IMR-90 (cell line): Measurements from ENCODE around the gene MAML2. TPM values are rescaled to one million over a fixed set of nuclear protein-coding genes. Genes with fewer than 3 reads are reported as not detected.

ENCODE experiments used
- ATAC-seq: fragments of 200-7000 bp; cut with Tn5 transposase; 2 replicates; pipeline ENCODE4 v1.9.1; 2020; ENCODE audit warnings: low read depth, mild to moderate bottlenecking, moderate library complexity
- BruUV-seq: library from RNA; stranded (reverse); fragments of 400-500 nt; replicated peaks from 2 replicates; lab custom pipeline; 2021; lab: Mats Ljungman, UMichigan
- CTCF ChIA-PET: fragments of 300-600 bp; formaldehyde crosslinking; extraction: SDS; loops from one replicate; lab custom pipeline; 2021; ENCODE audit warnings: antibody characterized with exemption; lab: Yijun Ruan, JAX
- POLR2A ChIA-PET: fragments of 300-600 bp; sonication (Branson Sonifier 250); formaldehyde crosslinking; loops from one replicate; lab custom pipeline; 2022; ENCODE audit warnings: antibody characterized with exemption; ENCODE audit not compliant: unreplicated experiment; lab: Charles Lee
- DNase-seq: peaks from one replicate; pipeline ENCODE4 v3.0.0; 2013
- H2AFZ ChIP-seq: replicated peaks from 2 replicates; pipeline ENCODE3; 2013; ENCODE audit warnings: low read length, mild to moderate bottlenecking; ENCODE audit not compliant: poor library complexity
- H2AK5ac ChIP-seq: 2 replicates; pipeline ENCODE4 v1.6.1; 2013; ENCODE audit warnings: low read depth, low read length, inconsistent platforms
- H2AK9ac ChIP-seq: replicated peaks from 2 replicates; pipeline ENCODE3; 2013; ENCODE audit warnings: mild to moderate bottlenecking, low read depth, low read length, moderate library complexity; ENCODE audit not compliant: poor library complexity
- H2BK120ac ChIP-seq: 2 replicates; pipeline ENCODE4 v1.6.1; 2013; ENCODE audit warnings: low read depth, low read length, inconsistent platforms
- H2BK15ac ChIP-seq: 3 replicates; pipeline ENCODE4 v1.6.1; 2013; ENCODE audit warnings: low read depth, low read length, inconsistent platforms
- H2BK20ac ChIP-seq: 2 replicates; pipeline ENCODE4 v1.6.1; 2013; ENCODE audit warnings: low read depth, mild to moderate bottlenecking, inconsistent platforms, low read length, moderate library complexity
- H2BK5ac ChIP-seq: 2 replicates; pipeline ENCODE4 v1.6.1; 2013; ENCODE audit warnings: mild to moderate bottlenecking, low read depth, low read length, inconsistent platforms; ENCODE audit not compliant: poor library complexity, severe bottlenecking
- H3K14ac ChIP-seq: replicated peaks from 2 replicates; pipeline ENCODE4 v1.6.1; 2013; ENCODE audit warnings: low read depth, low read length, inconsistent platforms
- H3K18ac ChIP-seq: 2 replicates; pipeline ENCODE4 v1.6.1; 2013; ENCODE audit warnings: low read depth, low read length, control low read depth
- H3K23ac ChIP-seq: 2 replicates; pipeline ENCODE4 v1.6.1; 2013; ENCODE audit warnings: low read depth, low read length, inconsistent platforms
- H3K27ac ChIP-seq: 2 replicates; pipeline ENCODE4 v1.5.1; 2013; ENCODE audit warnings: mild to moderate bottlenecking, control low read depth, low read length; ENCODE audit not compliant: insufficient read depth
- H3K27me3 ChIP-seq: 2 replicates; pipeline ENCODE4 v1.6.1; 2013; ENCODE audit warnings: low read length; ENCODE audit not compliant: control insufficient read depth, insufficient read depth
- H3K36me3 ChIP-seq: 2 replicates; pipeline ENCODE4 v1.6.1; 2013; ENCODE audit warnings: low read length, mixed read lengths; ENCODE audit not compliant: control insufficient read depth, insufficient read depth
- H3K4ac ChIP-seq: 2 replicates; pipeline ENCODE4 v1.6.1; 2013; ENCODE audit warnings: low read depth, low read length, inconsistent platforms
- H3K4me1 ChIP-seq: 2 replicates; pipeline ENCODE4 v1.6.1; 2013; ENCODE audit warnings: low read length, mixed read lengths; ENCODE audit not compliant: control insufficient read depth, insufficient read depth
- H3K4me2 ChIP-seq: 2 replicates; pipeline ENCODE4 v1.6.1; 2013; ENCODE audit warnings: low read depth, mild to moderate bottlenecking, control low read depth, low read length, moderate library complexity
- H3K4me3 ChIP-seq: 2 replicates; pipeline ENCODE4 v1.5.1; 2013; ENCODE audit warnings: low read depth, mild to moderate bottlenecking, control low read depth, low read length, moderate library complexity; ENCODE audit not compliant: insufficient read depth
- H3K56ac ChIP-seq: 2 replicates; pipeline ENCODE4 v1.6.1; 2013; ENCODE audit warnings: low read length, inconsistent platforms; ENCODE audit not compliant: insufficient read depth; ENCODE audit errors: extremely low read depth
- H3K79me1 ChIP-seq, 2 experiments: 2 replicates each; pipeline ENCODE4 v1.6.1; 2013; ENCODE audit warnings: low read length in 2 of 2, inconsistent platforms in 1 of 2, low read depth in 1 of 2
- H3K9ac ChIP-seq: 2 replicates; pipeline ENCODE4 v1.6.1; 2013; ENCODE audit warnings: low read depth, low read length, control low read depth
- H3K9me1 ChIP-seq: 2 replicates; pipeline ENCODE4 v1.6.1; 2013; ENCODE audit warnings: low read length, inconsistent platforms; ENCODE audit not compliant: insufficient read depth
- H3K9me3 ChIP-seq: 2 replicates; pipeline ENCODE4 v1.6.1; 2013; ENCODE audit warnings: low read length; ENCODE audit not compliant: control insufficient read depth, insufficient read depth
- H4K20me1 ChIP-seq: 2 replicates; pipeline ENCODE4 v1.6.1; 2013; ENCODE audit warnings: low read length, inconsistent platforms; ENCODE audit not compliant: insufficient read depth
- H4K5ac ChIP-seq: 2 replicates; pipeline ENCODE4 v1.6.1; 2013; ENCODE audit warnings: mild to moderate bottlenecking, low read depth, low read length, control low read depth
- H4K8ac ChIP-seq, 2 experiments: 2 replicates each; pipeline ENCODE4 v1.6.1; 2013; ENCODE audit warnings: low read depth in 2 of 2, low read length in 2 of 2, control low read depth in 1 of 2, inconsistent platforms in 1 of 2
- H4K91ac ChIP-seq: 2 replicates; pipeline ENCODE4 v1.6.1; 2013; ENCODE audit warnings: low read depth, low read length, inconsistent platforms; ENCODE audit not compliant: insufficient read depth
- BHLHE40 ChIP-seq: fragments of 150-350 bp; IDR thresholded peaks from 2 replicates; pipeline ENCODE4 v1.6.1; 2016; ENCODE audit warnings: mild to moderate bottlenecking, low read depth, low read length
- CEBPB ChIP-seq: IDR thresholded peaks from 2 replicates; pipeline ENCODE4 v1.6.1; 2012; ENCODE audit warnings: low read depth, low read length, improper control_type of control experiment
- CTCF ChIP-seq: conservative IDR thresholded peaks from 2 replicates; pipeline ENCODE4 v1.5.1; 2012; ENCODE audit warnings: mild to moderate bottlenecking, low read depth, low read length, improper control_type of control experiment
- FOS ChIP-seq: fragments of 150-350 bp; IDR thresholded peaks from 2 replicates; pipeline ENCODE4 v1.6.1; 2016; ENCODE audit warnings: low read depth, low read length
- MAZ ChIP-seq: IDR thresholded peaks from 2 replicates; pipeline ENCODE4 v1.6.1; 2012; ENCODE audit warnings: low read depth, mild to moderate bottlenecking, low read length, improper control_type of control experiment, moderate library complexity, borderline replicate concordance
- RAD21 ChIP-seq: IDR thresholded peaks from 2 replicates; pipeline ENCODE4 v1.6.1; 2012; ENCODE audit warnings: low read length, improper control_type of control experiment
- RCOR1 ChIP-seq: IDR thresholded peaks from 2 replicates; pipeline ENCODE4 v1.6.1; 2012; ENCODE audit warnings: mild to moderate bottlenecking, low read length, improper control_type of control experiment; ENCODE audit not compliant: insufficient replicate concordance
- SMC3 ChIP-seq: fragments of 150-350 bp; IDR thresholded peaks from 2 replicates; pipeline ENCODE4 v1.6.1; 2016; ENCODE audit warnings: low read depth, mild to moderate bottlenecking, antibody characterized with exemption, low read length, moderate library complexity
- WGBS, 2 experiments: methylation state at CpG; one replicate each; pipeline versions ENCODE4 v1.1.5 to v1.1.7; 2013; ENCODE audit warnings: missing lambda C conversion rate in 2 of 2; ENCODE audit not compliant: insufficient read length in 1 of 2; ENCODE audit errors: extremely low coverage in 2 of 2; 5-methylcytosine and 5-hydroxymethylcytosine counted together
- dilution Hi-C: fragments of 300-500 bp; cut with HindIII; formaldehyde crosslinking; loops from one replicate; pipeline ENCODE4 v1.14.3; 2018; ENCODE audit warnings: low sequenced_read_pairs; ENCODE audit not compliant: unreplicated experiment
- in situ Hi-C: fragments of 300-500 bp; cut with MboI; formaldehyde crosslinking; loops from 3 replicates; pipeline ENCODE4 v1.14.3; 2019; ENCODE audit warnings: low sequenced_read_pairs, inconsistent platforms, mixed read lengths
- intact Hi-C: fragments of 100-400 bp; cut with micrococcal nuclease; formaldehyde crosslinking; loops from 2 replicates; pipeline ENCODE4 v1.10.0; 2022
- polyA plus RNA-seq, 3 experiments: library from polyadenylated mRNA; depleted of rRNA; stranded (reverse); fragments of >200 nt; gene quantifications; 2 replicates each; pipeline ENCODE4 v1.2.3, GENCODE V29; 2012; ENCODE audit warnings: low replicate concordance in 1 of 3
- total RNA-seq: library from RNA; depleted of rRNA; stranded (reverse); fragments of >200 nt; gene quantifications from 2 replicates; pipeline ENCODE4 v1.2.3, GENCODE V29; 2012
- TF ChIP-seq, protein P1 (sequence below): fragments of 150-350 bp; IDR thresholded peaks from 2 replicates; pipeline ENCODE4 v1.6.1; 2016; ENCODE audit warnings: low read depth, mild to moderate bottlenecking, low read length, moderate library complexity, borderline replicate concordance

MAML2 gene
- total and polyA plus RNA-seq, 2 of the 4 experiments (the other 2 are of a cell fraction): 15.0 to 19.5 TPM

DNA sequence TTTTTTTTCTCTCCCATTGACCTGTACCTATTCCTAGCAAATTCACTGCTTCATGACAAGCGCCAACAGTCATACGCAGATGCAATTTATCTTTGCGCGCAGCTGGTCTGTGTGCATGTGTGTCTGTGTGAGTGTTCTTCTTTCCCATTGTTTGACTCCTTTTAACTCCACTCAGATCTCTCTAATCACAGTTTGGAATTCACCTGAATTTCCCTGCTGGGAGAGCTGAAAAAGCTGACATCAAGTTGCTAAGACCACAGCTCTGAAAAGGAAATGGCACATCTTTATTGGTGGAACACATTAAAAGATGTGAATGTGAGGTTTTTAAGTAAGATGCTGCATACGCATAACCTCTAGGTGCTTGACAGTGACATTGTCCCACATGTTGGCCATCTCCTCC, 231.7 kb downstream of the MAML2 start (continued):
- no peak for TF ChIP-seq CTCF
- TF ChIP-seq BHLHE40: no peak
- no peak for TF ChIP-seq MAZ
- TF ChIP-seq FOS: no peak
- TF ChIP-seq RCOR1: no peak
- no peak for TF ChIP-seq CEBPB

DNA sequence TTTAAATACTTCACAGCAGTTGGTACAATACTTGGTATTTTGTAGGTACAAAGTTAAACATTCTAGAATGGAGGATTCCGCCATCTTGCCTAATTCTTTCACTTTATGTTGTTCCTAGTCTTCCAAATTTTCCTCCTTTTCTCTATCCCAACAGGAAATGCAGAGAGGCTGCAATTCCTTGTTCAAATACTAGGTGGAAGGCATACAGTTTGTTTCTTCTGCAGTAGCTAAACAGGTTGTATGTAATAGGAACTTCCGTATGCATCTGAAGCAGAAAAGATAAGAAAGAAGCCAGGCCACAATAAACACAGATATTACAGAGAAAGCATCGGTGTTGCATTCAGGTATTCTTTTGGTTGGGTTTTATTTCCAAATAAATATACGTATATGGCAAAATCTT, 232.7 kb downstream of the MAML2 start:
- BruUV-seq: no TSS peak
- POLR2A ChIA-PET: no interaction called here
- no CpG with 5 or more reads among the region's 4 CpGs for WGBS, 2 experiments

More for the DNA sequence above, 232.7 kb downstream of the MAML2 start:
- Histone ChIP-seq H2BK5ac (no peak overlapping the region), H3K56ac (no peak overlapping the region), H2BK15ac (no peak overlapping the region), H3K4ac (no peak overlapping the region), H3K9ac (no peak overlapping the region), H3K4me2 (no peak overlapping the region), H3K36me3 (no peaks in the 10 kb centered on the region), H2AK9ac (no peak overlapping the region), H2AFZ (no peak overlapping the region), H3K9me3 (no peaks in the 10 kb centered on the region), H3K18ac (no peak overlapping the region), H4K8ac (no peak overlapping the region), H3K4me3 (no peak overlapping the region), H3K14ac (no peak overlapping the region), H3K23ac (no peak overlapping the region), H2BK120ac (no peak overlapping the region), H4K20me1 (no peaks in the 10 kb centered on the region; the same call in 1 of the 2 replicates), H2AK5ac (no peak overlapping the region), H2BK20ac (no peak overlapping the region), H3K79me1 (peaks cover 45 to 69% of the 10 kb centered on the region in 2 experiments), H4K5ac (no peak overlapping the region), H3K4me1 (peaks cover 21% of the 10 kb centered on the region), H3K27ac (no peak overlapping the region), H3K27me3 (no peaks in the 10 kb centered on the region), H3K9me1 (peaks cover 20% of the 10 kb centered on the region), H4K91ac (no peak overlapping the region)
- dilution Hi-C loops (no loop called here), intact Hi-C loops (no loop called here), in situ Hi-C loops (no loop called here)
- TF ChIP-seq SMC3 (no peak), RAD21 (no peak), CTCF (no peak), FOS (no peak)
- TF ChIP-seq, protein P1, sequence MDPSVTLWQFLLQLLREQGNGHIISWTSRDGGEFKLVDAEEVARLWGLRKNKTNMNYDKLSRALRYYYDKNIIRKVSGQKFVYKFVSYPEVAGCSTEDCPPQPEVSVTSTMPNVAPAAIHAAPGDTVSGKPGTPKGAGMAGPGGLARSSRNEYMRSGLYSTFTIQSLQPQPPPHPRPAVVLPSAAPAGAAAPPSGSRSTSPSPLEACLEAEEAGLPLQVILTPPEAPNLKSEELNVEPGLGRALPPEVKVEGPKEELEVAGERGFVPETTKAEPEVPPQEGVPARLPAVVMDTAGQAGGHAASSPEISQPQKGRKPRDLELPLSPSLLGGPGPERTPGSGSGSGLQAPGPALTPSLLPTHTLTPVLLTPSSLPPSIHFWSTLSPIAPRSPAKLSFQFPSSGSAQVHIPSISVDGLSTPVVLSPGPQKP: no peak
- CTCF ChIA-PET: no interaction called here
- DNase-seq (no peak), ATAC-seq (no peak)
